ENCODE results near the gene ZFX.

- TF ChIP-seq POLR2A (IDR thresholded peaks at IDR 0.05) (no peak), CTCF (IDR thresholded peaks at IDR 0.05) (no peak)
Measured at GRCh38 chrX:24262309-24262708, 112.8 kb downstream of the ZFX start.

All from heart left ventricle (tissue), 13 donors.